GM12801 (cell line): Measurements from ENCODE around the gene SEMA5A.

Experiments used
- TF ChIP-seq, protein P1 (sequence below): IDR thresholded peaks from one replicate; pipeline ENCODE4 v1.5.1; 2011; ENCODE audit warnings: control low read depth; ENCODE audit not compliant: insufficient read length; ENCODE audit errors: extremely low read depth

The SEMA5A gene

GRCh38 chr5:9536717-9537116 is 9.2 kb downstream of the SEMA5A start:
- TF ChIP-seq, protein P1, sequence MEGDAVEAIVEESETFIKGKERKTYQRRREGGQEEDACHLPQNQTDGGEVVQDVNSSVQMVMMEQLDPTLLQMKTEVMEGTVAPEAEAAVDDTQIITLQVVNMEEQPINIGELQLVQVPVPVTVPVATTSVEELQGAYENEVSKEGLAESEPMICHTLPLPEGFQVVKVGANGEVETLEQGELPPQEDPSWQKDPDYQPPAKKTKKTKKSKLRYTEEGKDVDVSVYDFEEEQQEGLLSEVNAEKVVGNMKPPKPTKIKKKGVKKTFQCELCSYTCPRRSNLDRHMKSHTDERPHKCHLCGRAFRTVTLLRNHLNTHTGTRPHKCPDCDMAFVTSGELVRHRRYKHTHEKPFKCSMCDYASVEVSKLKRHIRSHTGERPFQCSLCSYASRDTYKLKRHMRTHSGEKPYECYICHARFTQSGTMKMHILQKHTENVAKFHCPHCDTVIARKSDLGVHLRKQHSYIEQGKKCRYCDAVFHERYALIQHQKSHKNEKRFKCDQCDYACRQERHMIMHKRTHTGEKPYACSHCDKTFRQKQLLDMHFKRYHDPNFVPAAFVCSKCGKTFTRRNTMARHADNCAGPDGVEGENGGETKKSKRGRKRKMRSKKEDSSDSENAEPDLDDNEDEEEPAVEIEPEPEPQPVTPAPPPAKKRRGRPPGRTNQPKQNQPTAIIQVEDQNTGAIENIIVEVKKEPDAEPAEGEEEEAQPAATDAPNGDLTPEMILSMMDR: no peak

DNA sequence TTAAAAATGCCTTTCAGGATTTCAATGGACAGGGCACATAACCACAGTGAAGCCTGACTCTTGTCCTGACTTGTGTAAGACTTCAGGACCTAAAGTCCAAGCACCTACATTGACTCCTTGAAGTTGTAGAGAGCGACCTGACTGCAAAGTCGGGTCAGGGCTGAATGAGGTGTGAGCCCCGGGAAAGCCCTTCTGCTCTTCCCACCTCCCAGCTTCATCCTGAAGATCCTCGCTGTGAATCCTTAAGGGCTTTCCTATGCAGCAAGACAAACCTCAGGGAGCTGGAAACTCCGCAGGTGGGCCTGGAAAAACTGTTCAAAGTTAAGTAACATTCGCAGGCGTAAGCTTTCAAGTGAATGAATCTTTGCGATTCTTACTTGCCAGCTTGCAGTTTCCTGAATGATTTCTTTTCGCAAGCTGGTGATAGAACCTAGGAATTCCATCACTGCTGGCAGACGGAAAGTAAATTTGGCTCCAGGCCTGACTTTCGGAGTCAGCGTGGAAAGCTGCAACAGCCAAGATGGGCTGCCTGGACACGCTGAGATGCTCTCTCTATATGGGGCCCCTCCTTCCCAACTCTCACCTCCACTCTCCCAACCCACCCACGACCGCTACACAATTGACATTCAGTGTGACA is 10.9 kb downstream of the SEMA5A start:
- TF ChIP-seq, protein P1: no peak

- TF ChIP-seq, protein P1: no peak
These were observed 12.1 kb downstream of the SEMA5A start for GRCh38 chr5:9533562-9534364.

- TF ChIP-seq, protein P1: no peak
These were observed 12.8 kb downstream of the SEMA5A start for GRCh38 chr5:9533096-9533495.

DNA sequence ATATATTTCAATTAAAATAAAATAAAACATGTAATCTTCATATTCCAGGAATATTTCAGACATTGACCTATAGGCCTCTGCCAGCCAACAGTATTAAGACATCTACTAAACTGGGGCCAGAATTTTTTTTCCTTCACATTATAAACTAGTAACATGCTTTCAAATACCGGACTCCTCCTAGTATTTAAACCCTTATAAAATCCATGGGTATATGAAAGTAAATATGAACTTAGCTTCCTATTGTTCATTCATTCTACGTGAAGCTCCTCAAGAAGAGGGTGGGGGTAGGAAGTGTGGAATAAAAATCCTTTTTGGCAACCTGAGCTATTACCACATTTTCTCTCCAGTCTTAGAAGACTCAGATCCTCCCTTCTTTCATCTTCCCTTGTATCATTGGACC is 16.4 kb downstream of the SEMA5A start:
- TF ChIP-seq, protein P1: no peak

DNA sequence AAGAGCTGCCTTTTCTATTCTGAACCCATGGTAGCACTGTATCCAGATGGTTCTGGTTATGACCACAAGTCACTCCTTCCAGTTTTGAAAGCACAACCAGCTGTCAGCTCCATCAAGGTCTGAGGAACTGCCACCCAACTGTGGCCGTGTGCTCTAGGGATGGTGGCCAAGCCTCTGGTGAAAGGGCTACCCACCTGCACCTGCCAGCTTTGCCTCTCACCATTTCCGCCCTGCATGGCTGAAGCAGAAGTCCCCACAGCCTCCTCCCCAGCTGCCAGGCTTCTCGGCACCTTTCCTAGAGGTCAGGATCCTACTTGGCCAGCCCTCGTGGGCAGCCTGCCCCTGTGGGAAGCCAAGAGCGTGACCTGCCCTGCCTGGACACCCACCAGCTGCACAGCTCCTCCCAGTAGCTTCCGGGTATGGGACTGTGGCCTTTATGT is 16.8 kb downstream of the SEMA5A start:
- TF ChIP-seq, protein P1: no peak

GRCh38 chr5:9524941-9525340 is 20.9 kb downstream of the SEMA5A start:
- TF ChIP-seq, protein P1: no peak
